Measurements from ENCODE around the gene DENND1B. TPM values are rescaled to one million over a fixed set of nuclear protein-coding genes. Genes with fewer than 3 reads are reported as not detected.
"Not testable (repeated sequence)": the region's sequence is repeated elsewhere in the genome, so short reads cannot be mapped to it uniquely, and the experiment has no call there.

The DENND1B gene
- total RNA-seq, 4 donors from 2014 or later = 3.3 to 21.7 (median 8.9) TPM

DNA sequence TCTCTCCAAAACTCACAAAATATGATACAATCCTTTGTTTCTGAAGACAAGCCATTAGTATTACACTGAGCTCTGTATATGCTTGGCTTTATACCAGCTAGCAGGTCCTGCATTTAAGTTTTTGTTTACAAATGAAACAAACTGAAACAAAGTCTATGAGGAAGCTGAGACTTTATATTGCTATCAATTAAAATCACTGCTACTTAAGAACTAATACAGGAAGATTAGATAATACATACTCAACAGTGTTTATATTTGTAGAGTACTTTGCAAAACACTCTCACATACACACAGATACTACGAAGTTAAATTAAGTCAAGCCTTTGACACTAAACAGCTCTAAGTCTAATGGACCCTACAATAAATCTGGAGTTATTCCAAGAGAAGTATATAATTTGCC, 259.9 kb downstream of the DENND1B start:
- intact Hi-C loops (cut with DNase I; ENCODE audit: low total_unique reads) = no loop called here
- no peak for DNase-seq
- Histone ChIP-seq H3K27ac (no peak overlapping the region), H3K27me3 (no peaks in the 10 kb centered on the region), H3K4me1 (no peaks in the 10 kb centered on the region), H3K36me3 (no peaks in the 10 kb centered on the region), H3K9me3 (no peaks in the 10 kb centered on the region), H3K4me3 (no peak overlapping the region)
- in situ Hi-C loops (cut with MboI; ENCODE audit: low sequenced_read_pairs in 4 of 4) = no loop called here
- TF ChIP-seq POLR2A (IDR thresholded peaks at IDR 0.05) (no peak), CTCF (IDR thresholded peaks at IDR 0.05 in 4 of 5, conservative IDR thresholded peaks at IDR 0.05 in 1 of 5) (no peak)
- no peak for ATAC-seq

DNA sequence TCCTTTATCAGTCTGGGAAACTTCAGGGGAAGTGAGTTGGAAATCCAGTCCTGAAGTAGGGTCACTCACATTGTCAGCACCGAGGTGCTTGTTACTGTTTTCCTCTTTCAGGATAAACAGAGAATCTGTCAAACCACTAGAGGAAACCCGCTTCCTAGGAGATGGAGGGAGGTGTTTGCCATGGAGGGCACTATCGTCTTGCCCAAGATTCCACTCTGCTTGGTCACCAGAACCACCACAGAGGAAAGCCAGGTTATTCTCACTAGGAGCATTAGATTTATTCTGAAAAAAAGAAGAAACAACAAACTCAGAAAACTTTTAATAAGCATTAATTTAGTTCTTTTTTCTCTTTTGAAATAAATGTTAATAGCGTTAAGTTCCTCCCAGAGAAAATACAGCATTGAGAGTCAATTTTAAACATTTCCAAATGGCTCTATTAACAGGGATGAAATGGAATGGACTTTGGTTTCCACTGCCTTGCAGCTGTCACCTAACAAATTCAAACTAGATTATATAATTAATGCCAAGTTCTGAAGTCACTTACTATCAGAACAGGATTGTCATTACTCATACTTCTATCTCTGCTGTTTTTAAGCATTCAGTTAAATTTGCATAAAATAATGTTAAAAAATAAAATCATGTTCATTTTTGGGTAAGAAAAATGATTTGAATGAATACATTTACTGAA, 264.4 kb downstream of the DENND1B start:
- Histone ChIP-seq H3K4me1 (no peaks in the 10 kb centered on the region), H3K4me3 (no peak overlapping the region), H3K27ac (no peak overlapping the region), H3K27me3 (no peaks in the 10 kb centered on the region), H3K9me3 (no peaks in the 10 kb centered on the region), H3K36me3 (no peaks in the 10 kb centered on the region)
- in situ Hi-C loops (cut with MboI; ENCODE audit: low sequenced_read_pairs in 4 of 4) = no loop called here
- intact Hi-C loops (cut with DNase I; ENCODE audit: low total_unique reads) = no loop called here
- DNase-seq (no peak), ATAC-seq (no peak)
- TF ChIP-seq CTCF (IDR thresholded peaks at IDR 0.05 in 4 of 5, conservative IDR thresholded peaks at IDR 0.05 in 1 of 5) (no peak), POLR2A (IDR thresholded peaks at IDR 0.05) (no peak)

DNA sequence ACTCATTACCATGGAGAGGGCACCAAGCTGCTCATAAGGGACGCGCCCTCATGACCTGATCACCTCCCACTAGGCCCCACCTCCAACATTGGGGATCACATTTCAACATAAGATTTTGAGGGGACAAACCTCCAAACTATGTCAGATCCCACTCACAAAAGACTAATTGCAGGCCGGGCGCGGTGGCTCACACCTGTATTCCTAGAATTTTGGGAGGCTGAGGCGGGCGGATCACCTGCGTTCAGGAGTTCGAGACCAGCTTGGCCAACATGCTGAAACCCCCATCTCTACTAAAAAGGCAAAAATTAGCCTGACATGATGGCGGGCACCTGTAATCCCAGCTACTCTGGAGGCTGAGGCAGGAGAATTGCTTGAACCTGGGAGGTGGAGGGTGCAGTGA, 278.6 kb downstream of the DENND1B start:
- H3K27me3 ChIP-seq = no peaks in the 10 kb centered on the region
- no peaks in the 10 kb centered on the region for H3K9me3 ChIP-seq
- intact Hi-C loops (cut with DNase I; ENCODE audit: low total_unique reads) (no loop called here), in situ Hi-C loops (cut with MboI; ENCODE audit: low sequenced_read_pairs in 4 of 4) (no loop called here)
- H3K4me3 ChIP-seq = no peak overlapping the region
- H3K27ac ChIP-seq = no peak overlapping the region
- TF ChIP-seq POLR2A (IDR thresholded peaks at IDR 0.05) (no peak), CTCF (IDR thresholded peaks at IDR 0.05 in 4 of 5, conservative IDR thresholded peaks at IDR 0.05 in 1 of 5) (no peak)
- H3K36me3 ChIP-seq = no peaks in the 10 kb centered on the region
- DNase-seq (no peak), ATAC-seq (no peak)
- no peaks in the 10 kb centered on the region for H3K4me1 ChIP-seq

- H3K27ac ChIP-seq; H3K4me3 ChIP-seq; in situ Hi-C loops (cut with MboI; ENCODE audit: low sequenced_read_pairs in 4 of 4); H3K9me3 ChIP-seq; intact Hi-C loops (cut with DNase I; ENCODE audit: low total_unique reads); H3K36me3 ChIP-seq; ATAC-seq; H3K27me3 ChIP-seq; H3K4me1 ChIP-seq; DNase-seq: not testable (repeated sequence)
Measured at GRCh38 chr1:197491505-197491904, 283.8 kb downstream of the DENND1B start.

DNA sequence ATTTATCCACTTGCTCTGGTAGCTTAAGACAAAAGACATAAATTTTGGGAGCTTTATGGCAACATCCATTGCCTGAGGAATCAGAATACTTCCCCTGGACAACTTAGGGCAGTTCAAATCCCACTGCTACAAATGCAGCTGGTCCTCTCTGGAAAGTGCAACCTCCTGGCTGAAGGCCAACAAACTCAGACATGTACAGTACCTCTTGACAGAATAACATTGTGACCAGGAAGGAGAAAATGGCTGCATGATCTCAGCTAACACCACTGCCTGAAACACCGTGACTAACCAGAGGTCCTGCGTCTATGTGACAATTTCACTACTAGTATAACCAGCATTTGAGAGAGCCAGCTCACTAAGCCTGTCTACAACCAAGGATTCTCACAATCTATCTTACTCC, 288.3 kb downstream of the DENND1B start:
- intact Hi-C loops (cut with DNase I; ENCODE audit: low total_unique reads) = no loop called here
- Histone ChIP-seq H3K36me3 (no peaks in the 10 kb centered on the region), H3K9me3 (no peaks in the 10 kb centered on the region), H3K4me1 (no peaks in the 10 kb centered on the region), H3K27me3 (no peaks in the 10 kb centered on the region), H3K4me3 (no peak overlapping the region), H3K27ac (no peak overlapping the region)
- no peak for ATAC-seq
- in situ Hi-C loops (cut with MboI; ENCODE audit: low sequenced_read_pairs in 4 of 4) = no loop called here
- TF ChIP-seq CTCF (IDR thresholded peaks at IDR 0.05 in 4 of 5, conservative IDR thresholded peaks at IDR 0.05 in 1 of 5) = no peak
- TF ChIP-seq POLR2A (IDR thresholded peaks at IDR 0.05) = no peak
- DNase-seq = no peak
